H9 (cell line): Measurements from ENCODE around the gene PCGF3. TPM values are rescaled to one million over a fixed set of nuclear protein-coding genes. Genes with fewer than 3 reads are reported as not detected.

Experiments used
- DNase-seq: peaks from one replicate; pipeline ENCODE4 v3.0.0-alpha.2; 2017
- H2AFZ ChIP-seq: one replicate; pipeline ENCODE4 v1.6.1; 2013; ENCODE audit warnings: mild to moderate bottlenecking, low read length, control low read depth, moderate library complexity
- H2AK5ac ChIP-seq: 2 replicates; pipeline ENCODE4 v1.6.1; 2013; ENCODE audit warnings: low read length, control low read depth, mixed read lengths; ENCODE audit not compliant: insufficient read length
- H2BK120ac ChIP-seq: one replicate; pipeline ENCODE4 v1.6.1; 2013; ENCODE audit warnings: low read depth, mild to moderate bottlenecking, low read length, control low read depth, inconsistent platforms; ENCODE audit not compliant: poor library complexity, severe bottlenecking
- H2BK12ac ChIP-seq: 2 replicates; pipeline ENCODE4 v1.6.1; 2013; ENCODE audit warnings: low read length, control low read depth, mixed read lengths, low read depth; ENCODE audit not compliant: insufficient read length
- H2BK15ac ChIP-seq: 2 replicates; pipeline ENCODE4 v1.6.1; 2013; ENCODE audit warnings: low read depth, low read length, control low read depth
- H2BK20ac ChIP-seq: one replicate; pipeline ENCODE4 v1.6.1; 2013; ENCODE audit warnings: low read depth, mild to moderate bottlenecking, low read length, control low read depth, inconsistent platforms; ENCODE audit not compliant: poor library complexity, severe bottlenecking
- H2BK5ac ChIP-seq: 2 replicates; pipeline ENCODE4 v1.6.1; 2013; ENCODE audit warnings: low read length, control low read depth, mixed read lengths; ENCODE audit not compliant: insufficient read length
- H3K14ac ChIP-seq: 2 replicates; pipeline ENCODE4 v1.6.1; 2013; ENCODE audit warnings: low read length, control low read depth; ENCODE audit not compliant: insufficient read depth
- H3K18ac ChIP-seq: 2 replicates; pipeline ENCODE4 v1.6.1; 2013; ENCODE audit warnings: low read depth, mild to moderate bottlenecking, mixed read lengths, low read length, control low read depth; ENCODE audit not compliant: insufficient read length
- H3K23ac ChIP-seq: 2 replicates; pipeline ENCODE4 v1.6.1; 2013; ENCODE audit warnings: low read length, control low read depth, mixed read lengths, low read depth; ENCODE audit not compliant: insufficient read length
- H3K23me2 ChIP-seq: 2 replicates; pipeline ENCODE4 v1.6.1; 2013; ENCODE audit warnings: low read depth, mild to moderate bottlenecking, mixed read lengths, low read length, control low read depth; ENCODE audit not compliant: insufficient read length, poor library complexity, severe bottlenecking
- H3K27ac ChIP-seq: 2 replicates; pipeline ENCODE4 v1.5.1; 2013; ENCODE audit warnings: low read length, control low read depth, mixed read lengths, low read depth; ENCODE audit not compliant: insufficient read length
- H3K27me3 ChIP-seq: 2 replicates; pipeline ENCODE4 v1.6.1; 2013; ENCODE audit warnings: low read length, control low read depth, inconsistent platforms; ENCODE audit not compliant: insufficient read depth
- H3K4ac ChIP-seq: 2 replicates; pipeline ENCODE4 v1.6.1; 2013; ENCODE audit warnings: low read depth, mild to moderate bottlenecking, control low read depth, inconsistent platforms, low read length, moderate library complexity
- H3K4me1 ChIP-seq: 2 replicates; pipeline ENCODE4 v1.6.1; 2013; ENCODE audit warnings: low read length, control low read depth, inconsistent platforms; ENCODE audit not compliant: insufficient read depth
- H3K4me2 ChIP-seq: 2 replicates; pipeline ENCODE4 v1.6.1; 2013; ENCODE audit warnings: low read length, control low read depth, mixed read lengths; ENCODE audit not compliant: insufficient read length, insufficient read depth
- H3K56ac ChIP-seq: 2 replicates; pipeline ENCODE4 v1.6.1; 2013; ENCODE audit warnings: low read depth, mild to moderate bottlenecking, mixed read lengths, low read length, control low read depth; ENCODE audit not compliant: insufficient read length
- H3K79me1 ChIP-seq: 2 replicates; pipeline ENCODE4 v1.6.1; 2013; ENCODE audit warnings: low read depth, mild to moderate bottlenecking, moderate library complexity, low read length, control low read depth, inconsistent platforms; ENCODE audit not compliant: insufficient read depth, poor library complexity, severe bottlenecking
- H3K79me2 ChIP-seq: 2 replicates; pipeline ENCODE4 v1.6.1; 2013; ENCODE audit warnings: low read length, control low read depth, inconsistent platforms; ENCODE audit not compliant: insufficient read depth
- H3K9ac ChIP-seq: 2 replicates; pipeline ENCODE4 v1.6.1; 2013; ENCODE audit warnings: low read length, control low read depth, mixed read lengths; ENCODE audit not compliant: insufficient read length; ENCODE audit errors: extremely low read depth
- H3K9me3 ChIP-seq: one replicate; pipeline ENCODE4 v1.6.1; 2013; ENCODE audit warnings: low read depth, low read length, inconsistent platforms; ENCODE audit not compliant: control insufficient read depth
- H3T11ph ChIP-seq: one replicate; pipeline ENCODE4 v1.6.1; 2013; ENCODE audit warnings: mild to moderate bottlenecking, low read length, control low read depth, inconsistent platforms
- H4K20me1 ChIP-seq: one replicate; pipeline ENCODE4 v1.6.1; 2013; ENCODE audit not compliant: control insufficient read depth, insufficient read length, insufficient read depth
- H4K5ac ChIP-seq: 2 replicates; pipeline ENCODE4 v1.6.1; 2013; ENCODE audit warnings: low read depth, mild to moderate bottlenecking, mixed read lengths, low read length, control low read depth; ENCODE audit not compliant: insufficient read length
- H4K8ac ChIP-seq: replicated peaks from 2 replicates; pipeline ENCODE4 v1.6.1; 2013; ENCODE audit warnings: low read length, control low read depth, mixed read lengths, low read depth; ENCODE audit not compliant: insufficient read length
- H4K91ac ChIP-seq: 2 replicates; pipeline ENCODE4 v1.6.1; 2013; ENCODE audit warnings: low read depth, mild to moderate bottlenecking, moderate library complexity, mixed read lengths, low read length, control low read depth; ENCODE audit not compliant: insufficient read length
- H3K27ac Mint-ChIP-seq, 3 experiments: 2 replicates in 2 of 3; 3 replicates in 1 of 3; pipeline ENCODE4 v1.8.0; 2020 to 2021; ENCODE audit warnings: mixed read lengths in 3 of 3, mild to moderate bottlenecking in 1 of 3, moderate library complexity in 1 of 3
- H3K27me3 Mint-ChIP-seq: 2 replicates; pipeline ENCODE4 v1.8.0; 2021; ENCODE audit warnings: low read depth, mild to moderate bottlenecking, moderate library complexity, mixed read lengths
- H3K36me3 Mint-ChIP-seq, 3 experiments: 2 replicates in 2 of 3; 3 replicates in 1 of 3; pipeline ENCODE4 v1.8.0; 2020 to 2021; ENCODE audit warnings: low read depth in 3 of 3, mixed read lengths in 3 of 3; ENCODE audit not compliant: insufficient read depth in 1 of 3
- H3K4me1 Mint-ChIP-seq, 2 experiments: 2 replicates each; pipeline ENCODE4 v1.8.0; 2020; ENCODE audit warnings: mixed read lengths in 2 of 2
- H3K4me3 Mint-ChIP-seq, 2 experiments: 2 replicates in 1 of 2; 3 replicates in 1 of 2; pipeline ENCODE4 v1.8.0; 2020 to 2021; ENCODE audit warnings: mild to moderate bottlenecking in 2 of 2, mixed read lengths in 2 of 2, moderate library complexity in 1 of 2
- H3K9me3 Mint-ChIP-seq, 2 experiments: 2 replicates in 1 of 2; 3 replicates in 1 of 2; pipeline ENCODE4 v1.8.0; 2020; ENCODE audit warnings: mild to moderate bottlenecking in 2 of 2, mixed read lengths in 2 of 2, moderate library complexity in 1 of 2
- CTCF ChIP-seq: fragments of 200-600 bp; sonication (generic); conservative IDR thresholded peaks from 3 replicates; pipeline ENCODE4 v1.8.0; 2021; ENCODE audit warnings: antibody characterized with exemption, mild to moderate bottlenecking
- WGBS: extraction: QIAGEN DNeasy Blood & Tissue Kit; methylation state at CpG from one replicate; pipeline ENCODE4 v1.1.7; 2013; ENCODE audit warnings: missing lambda C conversion rate, low lambda C conversion rate, mixed read lengths; ENCODE audit not compliant: insufficient read length; ENCODE audit errors: extremely low coverage; 5-methylcytosine and 5-hydroxymethylcytosine counted together
- total RNA-seq: library from RNA; stranded (reverse); gene quantifications from 2 replicates; pipeline ENCODE4 v1.2.1, GENCODE V29; 2021

The PCGF3 gene
- total RNA-seq, 1 experiment from 2014 or later = 43.1 TPM

- no peak overlapping the region for H4K91ac ChIP-seq
- H2BK12ac ChIP-seq = no peak overlapping the region
- H3K27me3 ChIP-seq = no peaks in the 10 kb centered on the region
- no peak overlapping the region for H3K4me3 Mint-ChIP-seq
- H2AFZ ChIP-seq = no peak overlapping the region
- no peak overlapping the region for H4K5ac ChIP-seq
- WGBS = no CpG with 5 or more reads among the region's 6 CpGs
- H3K9ac ChIP-seq = no peak overlapping the region
- H4K8ac ChIP-seq = no peak overlapping the region
- no peak overlapping the region for H3K4me2 ChIP-seq
- no peak overlapping the region for H3K18ac ChIP-seq
- no peak overlapping the region for H2BK20ac ChIP-seq
- H3K9me3 ChIP-seq = no peaks in the 10 kb centered on the region
- H2BK120ac ChIP-seq = no peak overlapping the region
- peaks cover 5% of the 10 kb centered on the region; the same call in 1 of the 2 replicates for H3K79me2 ChIP-seq
- no peak overlapping the region for H3K27ac ChIP-seq
- H3K27me3 Mint-ChIP-seq = no peaks in the 10 kb centered on the region
- DNase-seq = no peak
- no peak overlapping the region for H2AK5ac ChIP-seq
- H3K4me1 ChIP-seq = no peaks in the 10 kb centered on the region
- no peak overlapping the region for H3T11ph ChIP-seq
- no peak overlapping the region for H2BK15ac ChIP-seq
- no peak overlapping the region for H3K23ac ChIP-seq
- no peak for TF ChIP-seq CTCF
- no peaks in the 10 kb centered on the region for H3K79me1 ChIP-seq
- H3K9me3 Mint-ChIP-seq = no peaks in the 10 kb centered on the region; a peak in 1 of 5 replicates
- no peak overlapping the region for H2BK5ac ChIP-seq
- H3K14ac ChIP-seq = no peak overlapping the region
- H3K4ac ChIP-seq = no peak overlapping the region
- H3K23me2 ChIP-seq = no peaks in the 10 kb centered on the region
- peaks cover 19 to 24% of the 10 kb centered on the region in 2 experiments for H3K4me1 Mint-ChIP-seq
- H4K20me1 ChIP-seq = no peaks in the 10 kb centered on the region
- H3K56ac ChIP-seq = no peak overlapping the region
- no peak overlapping the region for H3K27ac Mint-ChIP-seq
- peaks cover 45 to 80% (median 67%) of the 10 kb centered on the region in 3 experiments for H3K36me3 Mint-ChIP-seq
These were observed 65.8 kb downstream of the PCGF3 start for GRCh38 chr4:771464-771863.
